ENCODE measurements around the gene TGIF2. TPM values are rescaled to one million over a fixed set of nuclear protein-coding genes. Genes with fewer than 3 reads are reported as not detected.
A peak's percentile ranks its signal among the peaks of the same experiment; 100 is the strongest.

TGIF2 gene
- total RNA-seq, 4 donors from 2014 or later: 1.4 to 3.9 (median 1.4) TPM

GRCh38 chr20:36604952-36605398 lies 31.6 kb downstream of the TGIF2 start:
- Histone ChIP-seq H3K36me3 (peaks cover 0 to 24% of the 10 kb centered on the region in 2 donors), H3K4me3 (peak overlapping the region; percentile 48 to 97 (median 80)), H3K27me3 (no peaks in the 10 kb centered on the region), H3K4me1 (peaks cover 21 to 25% of the 10 kb centered on the region in 2 donors), H3K27ac (peak overlapping the region; percentile 79 to 98 (median 88)), H3K9me3 (no peaks in the 10 kb centered on the region)
- ATAC-seq (peak; percentile 0 to 9), DNase-seq (peak in 1 of 2 donors; percentile 31)
- TF ChIP-seq CTCF (IDR thresholded peaks at IDR 0.05 in 4 of 5, conservative IDR thresholded peaks at IDR 0.05 in 1 of 5) (no peak), POLR2A (IDR thresholded peaks at IDR 0.05) (no peak)
- in situ Hi-C loops (cut with MboI; ENCODE audit: low sequenced_read_pairs in 4 of 4): loop anchor here in 3 of 4 donors (10.0 to 25.0 kb wide), 4 partner anchors 50 to 393 kb away; no protein-coding TSS in a partner anchor
- intact Hi-C loops (cut with DNase I; ENCODE audit: low total_unique reads): loop anchor here (1.0 to 5.0 kb wide), 6 partner anchors 30 to 402 kb away; partner anchors contain the start of gene NDRG3

GRCh38 chr20:36605399-36606157 lies 32.2 kb downstream of the TGIF2 start, which contains the start of gene RAB5IF:
Gene RAB5IF, plus strand, starts transcription at chr20:36605779. Its CDS starts 173 bp downstream, at chr20:36605952.
- Histone ChIP-seq H3K27me3 (no peaks in the 10 kb centered on the region), H3K36me3 (peaks cover 2 to 30% of the 10 kb centered on the region in 2 donors), H3K4me3 (peak within 1 kb of the TSS; percentile 75 to 97 (median 90)), H3K9me3 (no peaks in the 10 kb centered on the region), H3K4me1 (peaks cover 21 to 25% of the 10 kb centered on the region in 2 donors), H3K27ac (peak within 1 kb of the TSS; percentile 79 to 98 (median 90))
- intact Hi-C loops (cut with DNase I; ENCODE audit: low total_unique reads) (loop anchor here (1.0 to 5.0 kb wide), 6 partner anchors 31 to 402 kb away; partner anchors contain the start of gene NDRG3), in situ Hi-C loops (cut with MboI; ENCODE audit: low sequenced_read_pairs in 4 of 4) (loop anchor here in 3 of 4 donors (10.0 to 25.0 kb wide), 4 partner anchors 51 to 393 kb away; no protein-coding TSS in a partner anchor)
- peak; percentile 91 to 93 for ATAC-seq
- peak; percentile 97 to 99 for DNase-seq
- TF ChIP-seq CTCF (IDR thresholded peaks at IDR 0.05 in 4 of 5, conservative IDR thresholded peaks at IDR 0.05 in 1 of 5) (peak; percentile 81 to 97 (median 91)), POLR2A (IDR thresholded peaks at IDR 0.05) (peak; percentile 88 to 89)

- no peaks in the 10 kb centered on the region for H3K9me3 ChIP-seq
- intact Hi-C loops (cut with DNase I; ENCODE audit: low total_unique reads): loop anchor here (5.0 kb wide), 1 partner anchor 141 kb away; the partner anchor contains the start of gene NDRG3
- peaks cover 2 to 38% of the 10 kb centered on the region in 2 donors for H3K36me3 ChIP-seq
- H3K27me3 ChIP-seq: no peaks in the 10 kb centered on the region
- peak; percentile 48 to 67 for DNase-seq
- peaks cover 21 to 25% of the 10 kb centered on the region in 2 donors for H3K4me1 ChIP-seq
- in situ Hi-C loops (cut with MboI; ENCODE audit: low sequenced_read_pairs in 4 of 4): loop anchor here in 3 of 4 donors (10.0 to 25.0 kb wide), 4 partner anchors 52 to 394 kb away; no protein-coding TSS in a partner anchor
- peak overlapping the region; percentile 79 to 98 (median 90) for H3K27ac ChIP-seq
- TF ChIP-seq POLR2A (IDR thresholded peaks at IDR 0.05): no peak
- TF ChIP-seq CTCF (IDR thresholded peaks at IDR 0.05 in 4 of 5, conservative IDR thresholded peaks at IDR 0.05 in 1 of 5): no peak
- ATAC-seq: peak; percentile 43 to 72
- peak overlapping the region; percentile 75 to 97 (median 90) for H3K4me3 ChIP-seq
Measured at GRCh38 chr20:36606158-36607066, 33.0 kb downstream of the TGIF2 start.
